HG02588 (cell line): ENCODE results near the gene CCDC78.

ENCODE experiments used
- ATAC-seq: cut with Tn5 transposase; IDR thresholded peaks from one replicate; pipeline ENCODE4 v1.9.1; 2021; ENCODE audit warnings: mild to moderate bottlenecking, moderate library complexity; ENCODE audit not compliant: unreplicated experiment

The CCDC78 gene

DNA sequence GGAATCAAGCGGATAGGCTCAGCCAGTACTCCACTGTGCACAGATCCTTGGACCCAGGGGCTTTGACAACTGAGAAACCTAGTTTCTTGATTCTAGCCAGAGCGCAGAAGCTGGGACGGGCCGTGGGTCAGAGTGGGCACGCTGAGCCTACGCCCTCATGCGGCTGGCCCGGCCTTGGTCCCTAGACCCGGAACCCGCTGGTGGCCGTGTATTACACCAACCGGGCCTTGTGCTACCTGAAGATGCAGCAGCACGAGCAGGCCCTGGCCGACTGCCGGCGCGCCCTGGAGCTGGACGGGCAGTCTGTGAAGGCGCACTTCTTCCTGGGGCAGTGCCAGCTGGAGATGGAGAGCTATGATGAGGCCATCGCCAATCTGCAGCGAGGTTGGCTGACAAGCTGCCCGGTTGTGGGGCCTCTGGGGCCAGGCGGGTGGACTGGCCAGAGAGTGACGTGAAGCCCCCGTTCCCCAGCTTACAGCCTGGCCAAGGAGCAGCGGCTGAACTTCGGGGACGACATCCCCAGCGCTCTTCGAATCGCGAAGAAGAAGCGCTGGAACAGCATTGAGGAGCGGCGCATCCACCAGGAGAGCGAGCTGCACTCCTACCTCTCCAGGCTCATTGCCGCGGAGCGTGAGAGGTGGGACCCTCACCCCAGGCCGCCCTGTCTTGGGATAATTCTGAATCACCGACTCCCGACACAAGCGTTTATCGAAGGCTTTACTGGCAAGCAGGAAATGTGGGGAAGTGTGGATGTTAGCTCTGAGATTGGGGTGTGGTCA, 45.1 kb downstream of the CCDC78 start:
- no peak for ATAC-seq

DNA sequence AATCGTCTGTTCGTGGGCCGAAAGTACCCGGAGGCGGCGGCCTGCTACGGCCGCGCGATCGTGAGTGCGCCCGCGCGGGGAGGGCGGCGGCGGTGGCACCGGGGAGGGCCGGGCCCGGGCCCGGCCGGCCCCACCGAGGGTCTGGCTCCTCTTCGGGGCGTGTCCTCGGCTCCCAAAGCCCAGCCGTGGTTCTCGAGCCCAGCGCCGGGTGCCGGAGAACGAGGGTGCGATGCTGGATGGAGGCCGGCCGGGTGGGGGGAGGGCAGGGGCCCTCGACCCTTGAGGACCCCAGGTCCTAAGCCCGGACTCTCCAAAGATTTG, 45.7 kb downstream of the CCDC78 start:
- peak; percentile 2 for ATAC-seq

DNA sequence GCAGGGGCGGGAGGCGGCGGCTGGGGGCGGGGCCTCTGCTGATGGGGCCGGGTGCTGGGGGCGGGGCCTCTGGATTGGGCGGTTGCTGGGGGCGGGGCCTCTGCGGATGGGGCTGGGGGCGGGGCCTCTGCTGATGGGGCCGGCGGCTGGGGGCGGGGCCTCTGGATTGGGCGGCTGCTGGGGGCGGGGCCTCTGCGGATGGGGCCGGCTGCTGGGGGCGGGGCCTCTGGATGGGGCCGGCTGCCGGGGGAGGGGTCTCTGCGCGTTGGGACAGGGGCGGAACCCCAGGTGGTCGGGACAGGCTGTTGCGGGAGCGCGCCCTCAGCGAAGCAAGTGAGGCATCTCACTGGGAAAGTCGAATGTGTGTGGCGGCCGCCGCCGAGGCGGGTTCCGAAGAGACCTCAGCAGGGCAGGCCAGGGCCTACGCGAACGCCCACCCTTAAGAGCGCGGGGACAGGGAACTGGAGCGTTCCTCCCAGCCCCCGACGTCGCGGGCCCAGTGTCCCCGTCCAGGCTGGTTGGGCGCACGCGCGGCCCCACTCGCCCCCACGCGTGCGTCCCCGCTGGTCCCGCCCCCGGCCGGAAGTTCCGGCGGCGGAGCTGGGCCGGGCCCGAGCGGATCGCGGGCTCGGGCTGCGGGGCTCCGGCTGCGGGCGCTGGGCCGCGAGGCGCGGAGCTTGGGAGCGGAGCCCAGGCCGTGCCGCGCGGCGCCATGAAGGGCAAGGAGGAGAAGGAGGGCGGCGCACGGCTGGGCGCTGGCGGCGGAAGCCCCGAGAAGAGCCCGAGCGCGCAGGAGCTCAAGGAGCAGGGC, 46.2 kb downstream of the CCDC78 start, which contains the start of gene STUB1:
Gene STUB1, plus strand, starts transcription at position 597 of the 811 bp plus-strand sequence. Its CDS starts 116 bp downstream, at position 713.
- peak; percentile 33 for ATAC-seq

DNA sequence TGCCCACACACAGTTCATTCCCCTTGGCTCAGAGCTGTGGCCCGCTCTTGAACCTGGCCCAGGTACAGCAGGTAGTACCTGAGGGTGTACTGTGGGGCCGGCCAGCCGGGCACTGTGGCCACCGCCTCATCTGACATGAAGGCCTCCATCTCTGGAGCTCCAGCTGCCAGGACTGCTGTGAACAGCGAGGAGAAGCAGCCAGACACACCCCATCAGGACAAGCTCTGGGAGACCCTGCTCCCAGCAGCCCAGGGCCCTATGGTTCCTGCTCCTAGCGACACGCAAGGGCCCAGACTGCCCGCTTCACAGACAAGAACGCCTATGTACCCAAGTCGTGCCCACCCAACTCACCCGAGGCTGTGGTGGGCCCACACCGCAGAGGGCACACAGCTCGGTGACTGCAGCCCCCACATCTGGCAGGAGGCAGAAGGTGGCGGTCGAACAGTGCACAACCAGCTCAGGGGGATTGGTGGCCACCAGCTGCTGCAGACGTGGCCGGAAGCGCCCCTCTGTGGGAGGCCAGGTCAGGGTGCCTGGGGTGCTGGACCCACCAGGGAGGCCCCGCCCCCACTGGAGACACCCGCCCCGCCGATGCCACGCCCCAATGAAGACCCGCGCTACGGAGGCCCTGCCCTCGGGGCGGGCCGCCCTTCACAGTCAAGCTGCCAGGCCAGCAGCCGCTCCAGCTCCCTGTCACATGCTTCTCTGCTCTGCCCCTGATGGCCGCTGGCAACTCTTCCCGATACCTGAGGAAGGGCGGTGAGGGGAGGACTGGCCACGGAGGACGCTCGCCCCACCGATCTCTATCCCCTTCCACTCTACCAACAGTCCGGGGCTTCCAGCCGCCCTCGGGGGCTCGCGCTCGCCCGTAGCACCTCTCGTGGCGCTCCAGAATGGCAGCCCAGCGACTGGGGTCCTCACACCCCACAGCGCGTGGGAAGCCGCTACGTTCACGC, 47.1 kb downstream of the CCDC78 start:
- ATAC-seq, result no peak

DNA sequence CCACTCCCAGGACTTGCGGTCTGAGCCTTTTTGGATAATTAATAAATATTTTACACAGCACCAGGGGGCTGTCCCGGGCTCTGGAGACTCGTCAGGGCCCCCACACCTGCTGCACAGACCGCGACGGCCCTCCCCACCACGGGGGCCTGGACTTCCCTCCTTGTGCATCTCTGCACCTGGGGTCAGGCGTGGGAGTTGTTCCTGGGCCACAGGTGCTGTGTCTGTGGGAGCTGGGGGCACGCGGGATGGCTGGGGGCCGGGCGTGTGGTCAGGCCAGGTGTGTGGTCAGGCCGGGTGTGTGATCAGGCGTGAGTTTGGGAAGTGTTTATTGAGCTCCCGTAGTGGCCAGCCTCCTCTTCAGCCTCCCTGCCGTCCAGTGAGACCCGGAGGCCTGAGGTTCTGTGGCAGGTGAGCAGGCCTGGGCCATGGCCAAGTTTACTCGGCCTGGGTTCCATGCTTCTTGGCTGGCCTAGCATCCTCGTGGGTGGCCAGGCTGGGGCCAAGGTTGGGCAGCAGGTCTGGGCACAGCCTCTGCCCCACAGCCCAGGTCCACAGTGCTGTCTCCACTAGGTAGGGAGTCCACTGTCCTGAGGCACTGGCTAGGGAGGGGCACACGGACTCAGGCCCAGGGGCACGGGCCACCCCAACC, 47.9 kb downstream of the CCDC78 start:
- no peak for ATAC-seq

DNA sequence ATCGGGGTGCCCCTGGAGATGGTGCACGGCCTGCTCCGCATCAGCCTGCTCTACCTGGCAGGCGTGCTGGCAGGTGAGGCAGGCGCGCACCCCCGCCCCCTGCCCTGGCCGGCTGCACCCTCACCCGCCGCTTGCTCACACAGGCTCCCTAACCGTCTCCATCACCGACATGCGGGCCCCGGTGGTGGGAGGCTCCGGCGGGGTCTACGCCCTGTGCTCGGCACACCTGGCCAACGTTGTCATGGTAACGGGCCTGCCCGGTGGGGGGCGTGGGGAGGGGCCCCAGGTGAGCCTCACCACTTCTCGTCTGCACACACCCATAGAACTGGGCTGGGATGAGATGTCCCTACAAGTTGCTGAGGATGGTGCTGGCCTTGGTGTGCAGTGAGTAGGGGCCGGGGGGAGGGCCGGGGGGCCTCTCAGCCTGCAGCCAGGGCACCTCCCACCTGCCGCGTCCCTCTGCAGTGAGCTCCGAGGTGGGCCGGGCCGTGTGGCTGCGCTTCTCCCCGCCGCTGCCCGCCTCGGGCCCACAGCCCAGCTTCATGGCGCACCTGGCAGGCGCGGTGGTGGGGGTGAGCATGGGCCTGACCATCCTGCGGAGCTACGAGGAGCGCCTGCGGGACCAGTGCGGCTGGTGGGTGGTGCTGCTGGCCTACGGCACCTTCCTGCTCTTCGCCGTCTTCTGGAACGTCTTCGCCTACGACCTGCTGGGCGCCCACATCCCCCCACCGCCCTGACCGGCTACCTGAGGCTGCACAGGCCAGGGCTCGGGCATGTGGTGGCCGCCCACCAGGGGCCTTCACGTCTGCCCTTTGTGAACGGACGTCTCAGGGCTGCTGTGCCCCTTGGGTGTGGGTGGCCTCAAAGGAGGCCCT, 48.7 kb downstream of the CCDC78 start:
- ATAC-seq, result no peak

DNA sequence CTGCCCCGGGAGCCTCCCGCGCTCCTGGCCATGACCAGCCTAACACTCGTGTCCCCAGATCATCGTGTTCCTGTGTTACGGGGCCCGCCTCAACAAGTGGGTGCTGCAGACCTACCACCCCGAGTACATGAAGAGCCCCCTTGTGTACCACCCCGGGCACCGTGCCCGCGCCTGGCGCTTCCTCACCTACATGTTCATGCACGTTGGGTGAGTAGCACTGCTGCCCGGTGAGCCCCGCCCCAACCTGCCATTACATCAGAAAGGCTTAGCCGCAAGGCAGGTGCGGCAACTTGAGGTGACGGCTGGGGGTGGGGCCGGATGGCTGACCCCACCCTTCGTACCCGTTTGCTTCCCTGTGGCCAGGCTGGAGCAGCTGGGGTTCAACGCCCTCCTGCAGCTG, 49.3 kb downstream of the CCDC78 start:
- ATAC-seq, result no peak

DNA sequence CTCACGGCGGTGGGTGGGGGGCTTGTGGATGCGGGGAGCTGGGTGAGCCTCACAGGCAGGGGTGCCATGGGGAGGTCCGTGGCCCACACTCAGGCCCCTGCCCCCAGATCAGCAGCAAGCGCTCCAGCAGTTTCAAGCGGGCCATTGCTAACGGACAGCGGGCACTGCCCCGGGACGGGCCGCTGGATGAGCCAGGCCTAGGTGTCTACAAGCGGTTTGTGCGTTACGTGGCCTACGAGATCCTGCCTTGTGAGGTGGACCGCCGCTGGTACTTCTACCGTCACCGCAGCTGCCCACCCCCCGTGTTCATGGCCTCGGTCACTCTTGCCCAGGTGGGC, 49.7 kb downstream of the CCDC78 start:
- ATAC-seq, result no peak

DNA sequence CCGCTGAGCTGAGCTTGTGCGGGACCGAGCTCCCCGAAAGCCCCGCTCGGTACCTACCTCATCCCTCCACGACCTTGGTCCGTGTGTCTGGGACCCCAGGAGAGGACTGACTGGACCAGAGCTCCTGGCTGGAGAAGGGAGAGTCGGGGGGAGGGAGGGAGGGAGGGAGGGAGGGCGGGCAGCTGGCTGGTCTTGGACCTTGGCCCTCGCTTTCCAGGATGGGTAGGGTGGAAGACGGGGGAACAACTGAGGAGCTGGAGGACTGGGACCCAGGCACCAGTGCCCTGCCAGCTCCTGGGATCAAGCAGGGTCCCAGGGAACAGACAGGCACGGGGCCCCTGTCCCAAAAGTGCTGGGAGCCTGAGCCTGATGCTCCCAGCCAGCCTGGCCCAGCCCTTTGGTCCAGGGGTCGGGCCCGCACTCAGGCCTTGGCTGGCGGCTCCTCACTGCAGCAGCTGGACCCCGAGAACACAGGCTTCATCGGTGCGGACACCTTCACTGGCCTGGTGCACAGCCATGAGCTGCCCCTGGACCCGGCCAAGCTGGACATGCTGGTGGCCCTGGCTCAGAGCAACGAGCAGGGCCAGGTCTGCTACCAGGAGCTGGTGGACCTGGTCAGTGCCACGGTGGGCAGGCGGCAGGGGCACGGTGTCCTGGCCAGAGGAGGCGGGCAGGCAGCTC, 50.2 kb downstream of the CCDC78 start:
- ATAC-seq, result no peak

DNA sequence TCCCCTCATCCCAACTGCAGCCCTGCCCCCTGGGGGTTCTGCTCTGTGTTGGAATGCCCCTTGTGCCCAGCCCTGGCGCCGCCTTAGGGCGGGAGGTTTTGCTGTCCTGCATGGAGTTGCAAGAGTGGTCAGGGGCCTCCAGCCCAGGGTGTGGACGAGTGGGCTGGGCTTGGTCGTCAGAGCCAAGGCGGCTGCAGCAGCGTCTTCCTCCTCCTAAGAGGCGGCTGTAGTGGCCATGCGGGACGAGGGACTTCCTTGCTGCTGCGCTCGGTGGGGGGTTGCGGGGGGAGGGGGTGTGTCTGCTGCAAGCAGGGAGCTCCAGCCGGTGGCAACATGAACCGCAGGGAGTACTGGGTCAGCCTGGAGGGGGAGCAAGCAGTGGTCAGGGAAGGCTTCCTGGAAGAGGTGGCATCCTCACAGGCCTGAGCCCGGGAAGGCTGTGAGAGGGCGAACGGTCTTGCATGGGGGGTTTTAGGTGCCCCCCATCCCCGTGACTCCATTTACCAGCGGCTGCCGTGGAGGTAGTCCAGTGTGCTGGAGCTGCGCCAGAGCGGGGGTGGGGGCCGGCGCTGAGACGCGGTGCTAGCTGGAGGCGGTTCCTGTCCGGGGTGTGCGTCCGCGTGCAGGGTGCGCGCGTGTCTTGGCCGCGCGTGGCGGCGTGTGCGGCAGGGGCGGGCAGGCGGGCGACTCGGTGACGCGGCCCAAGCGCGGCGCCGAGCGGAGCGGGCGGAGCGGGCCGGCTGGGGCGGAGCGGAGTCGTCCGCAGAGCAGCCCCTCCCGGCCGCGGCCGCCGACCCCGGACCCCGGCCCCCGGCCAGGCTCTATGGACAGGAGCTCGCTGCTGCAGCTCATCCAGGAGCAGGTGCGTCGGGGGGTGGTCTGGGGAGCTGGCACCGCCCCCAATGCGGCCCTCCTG, 51.0 kb downstream of the CCDC78 start, which contains the start of gene RHBDL1:
Gene RHBDL1, plus strand, starts transcription at position 704 of the 916 bp plus-strand sequence. Its CDS starts 120 bp downstream, at position 824.
- no peak for ATAC-seq

DNA sequence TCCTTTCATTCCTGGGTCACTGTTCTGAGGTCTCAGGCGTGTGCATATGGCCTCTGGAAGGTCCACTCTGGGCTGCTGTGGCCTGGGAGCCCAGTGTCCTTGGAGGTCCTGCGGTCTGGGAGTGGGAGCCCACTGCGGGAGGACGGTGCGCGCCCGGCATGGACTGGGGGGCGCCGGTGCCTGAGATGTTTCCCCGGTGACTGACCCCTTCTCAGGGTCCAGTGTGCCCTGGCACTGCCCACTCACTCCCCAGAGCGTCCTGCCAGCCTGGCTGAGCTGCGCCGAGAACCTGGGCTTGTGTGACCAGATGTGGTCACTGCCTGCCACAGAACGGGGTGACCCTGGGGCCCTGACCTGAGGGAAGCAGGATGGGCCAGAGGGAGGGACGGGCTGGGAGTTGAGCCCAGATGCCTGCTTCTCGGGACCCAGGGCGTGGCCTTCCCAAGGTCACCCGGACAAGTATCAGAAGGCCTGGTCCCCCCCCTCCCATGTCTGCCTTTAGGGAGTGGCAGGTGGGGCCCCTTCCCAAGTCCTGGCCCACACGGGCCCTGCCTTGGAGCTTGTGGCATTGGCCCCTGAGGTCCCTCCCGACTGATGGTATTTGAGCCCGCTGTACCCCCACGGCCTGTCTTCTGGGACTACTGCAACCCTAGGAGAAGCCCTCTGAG, 51.9 kb downstream of the CCDC78 start:
- no peak for ATAC-seq

DNA sequence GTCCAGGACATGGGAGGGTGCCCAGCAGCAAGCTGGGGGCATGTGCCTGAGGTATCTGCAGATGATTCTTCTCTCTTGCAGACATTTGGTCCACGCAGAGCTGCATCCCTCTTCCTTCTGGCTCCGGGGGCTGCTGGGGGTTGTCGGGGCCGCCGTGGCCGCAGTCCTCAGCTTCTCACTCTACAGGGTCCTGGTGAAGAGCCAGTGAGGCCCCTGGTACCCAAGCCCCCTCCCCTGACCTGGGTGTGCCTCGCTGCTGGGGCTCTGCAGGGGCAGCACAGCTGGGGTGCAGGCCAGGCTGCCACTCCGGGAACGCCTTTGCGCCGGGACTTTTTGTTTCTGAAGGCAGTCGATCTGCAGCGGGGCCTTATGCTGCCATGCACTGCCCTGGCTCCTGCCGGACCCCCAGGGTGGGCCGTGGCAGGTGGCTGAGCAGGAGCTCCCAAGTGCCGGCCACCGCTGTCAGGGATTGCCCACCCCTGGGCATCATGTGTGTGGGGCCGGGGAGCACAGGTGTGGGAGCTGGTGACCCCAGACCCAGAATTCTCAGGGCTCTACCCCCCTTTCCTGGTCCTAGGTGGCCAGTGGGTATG, 52.7 kb downstream of the CCDC78 start:
- ATAC-seq, result no peak

DNA sequence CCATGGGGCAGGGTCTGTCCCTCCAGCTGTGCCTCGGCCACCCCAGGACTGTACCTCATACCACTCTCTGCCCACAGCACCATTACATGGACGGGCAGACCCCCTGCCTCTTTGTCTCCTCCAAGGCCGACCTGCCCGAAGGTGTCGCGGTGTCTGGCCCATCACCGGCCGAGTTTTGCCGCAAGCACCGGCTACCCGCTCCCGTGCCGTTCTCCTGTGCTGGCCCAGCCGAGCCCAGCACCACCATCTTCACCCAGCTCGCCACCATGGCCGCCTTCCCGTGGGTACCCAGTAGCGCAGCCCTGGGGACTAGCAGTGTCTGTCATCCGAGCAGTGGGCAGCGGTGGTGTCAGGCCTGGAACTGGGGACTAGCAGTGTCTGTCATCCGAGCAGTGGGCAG, 53.4 kb downstream of the CCDC78 start:
- no peak for ATAC-seq
